LHCN-M2 (cell line): ENCODE data around the gene CTIF. TPM values are rescaled to one million over a fixed set of nuclear protein-coding genes. Genes with fewer than 3 reads are reported as not detected.
A peak's percentile ranks its signal among the peaks of the same experiment; 100 is the strongest.
"Not testable (repeated sequence)": the region's sequence is repeated elsewhere in the genome, so short reads cannot be mapped to it uniquely, and the experiment has no call there.

Experiments used
- DNase-seq: peaks from one replicate; pipeline ENCODE4 v3.0.0-alpha.2; 2012; ENCODE audit warnings: low read depth
- total RNA-seq: library from RNA; depleted of rRNA; stranded (reverse); fragments of >200 nt; gene quantifications from 2 replicates; pipeline ENCODE4 v1.2.3, GENCODE V29; 2014

Gene CTIF
- total RNA-seq, 1 experiment from 2014 or later = 18.1 TPM

DNA sequence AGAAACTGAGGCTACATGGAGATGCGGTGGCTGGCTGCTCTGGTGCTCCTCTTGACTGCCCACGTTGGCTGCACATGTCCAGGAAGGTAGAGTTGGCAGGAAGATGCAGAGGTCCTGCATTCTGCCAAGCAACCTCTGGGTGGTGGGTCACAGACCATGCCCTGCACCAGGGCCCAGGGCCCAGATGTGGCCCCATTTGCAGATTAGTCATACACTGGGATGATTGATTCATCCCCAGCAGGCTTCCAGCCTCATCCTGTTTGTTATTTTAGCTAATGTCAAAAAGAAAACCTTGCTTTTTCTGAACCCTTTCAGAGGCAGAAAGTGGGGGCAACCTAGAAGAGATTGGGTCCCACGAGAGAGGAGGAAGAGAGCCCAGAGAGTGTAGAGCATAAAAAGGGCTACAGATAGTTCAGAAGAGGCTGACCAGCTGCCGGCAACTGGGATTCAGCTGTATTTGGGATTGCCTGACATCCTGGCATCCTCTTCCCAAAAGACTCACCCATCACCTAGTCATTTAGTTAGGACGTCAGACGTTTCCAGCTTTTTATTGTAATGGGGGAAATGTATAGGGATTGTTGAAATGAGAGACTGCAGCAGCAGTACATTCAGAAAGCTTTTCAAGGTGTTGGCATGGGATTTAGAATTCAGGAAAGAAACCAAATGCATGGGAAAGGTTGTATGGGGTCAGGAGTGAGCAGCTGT lies 101.9 kb downstream of the CTIF start:
- DNase-seq = peak; percentile 54

- no peak for DNase-seq
Observed at GRCh38 chr18:48641981-48642380, 103.2 kb downstream of the CTIF start.

DNA sequence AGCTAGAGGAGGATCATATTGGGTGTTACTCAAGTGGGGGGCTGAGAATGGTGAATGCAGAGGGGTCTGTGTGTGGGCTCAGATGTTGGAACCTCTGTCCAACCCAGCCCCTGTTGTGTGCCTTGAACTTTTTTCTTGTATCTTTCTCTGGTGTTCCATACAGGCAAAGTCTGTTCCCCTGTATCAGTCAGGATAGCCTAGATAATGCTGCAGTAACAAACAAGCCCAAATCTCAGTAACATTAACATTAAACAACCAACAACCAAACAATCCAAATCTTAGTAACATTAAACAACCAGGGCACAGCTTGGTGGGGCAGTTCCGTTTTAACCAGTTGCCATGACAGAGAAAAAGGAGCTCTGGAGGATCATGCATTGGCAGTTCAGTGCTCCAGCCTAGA lies 103.7 kb downstream of the CTIF start:
- no peak for DNase-seq

DNA sequence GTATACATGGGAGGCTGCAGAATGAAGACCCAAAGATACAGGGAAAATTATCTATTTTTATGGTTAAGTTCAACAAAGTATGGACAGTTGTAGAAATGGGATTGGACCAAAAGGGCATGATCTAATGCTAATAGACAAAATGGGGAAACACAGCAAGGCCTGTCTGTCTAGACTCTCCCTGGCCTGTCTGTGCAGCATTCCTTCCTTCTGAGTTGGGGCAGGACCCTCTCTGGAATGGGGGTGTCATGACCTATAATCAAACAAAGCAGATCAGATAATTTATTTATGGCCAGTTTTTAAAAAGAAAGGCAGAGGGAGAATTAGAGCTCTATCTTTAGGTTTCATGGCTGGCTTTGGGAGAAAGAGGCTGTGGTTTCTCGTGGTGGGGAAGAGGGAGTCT lies 104.4 kb downstream of the CTIF start:
- no peak for DNase-seq

GRCh38 chr18:48644029-48644428 lies 105.2 kb downstream of the CTIF start:
- DNase-seq = no peak

DNA sequence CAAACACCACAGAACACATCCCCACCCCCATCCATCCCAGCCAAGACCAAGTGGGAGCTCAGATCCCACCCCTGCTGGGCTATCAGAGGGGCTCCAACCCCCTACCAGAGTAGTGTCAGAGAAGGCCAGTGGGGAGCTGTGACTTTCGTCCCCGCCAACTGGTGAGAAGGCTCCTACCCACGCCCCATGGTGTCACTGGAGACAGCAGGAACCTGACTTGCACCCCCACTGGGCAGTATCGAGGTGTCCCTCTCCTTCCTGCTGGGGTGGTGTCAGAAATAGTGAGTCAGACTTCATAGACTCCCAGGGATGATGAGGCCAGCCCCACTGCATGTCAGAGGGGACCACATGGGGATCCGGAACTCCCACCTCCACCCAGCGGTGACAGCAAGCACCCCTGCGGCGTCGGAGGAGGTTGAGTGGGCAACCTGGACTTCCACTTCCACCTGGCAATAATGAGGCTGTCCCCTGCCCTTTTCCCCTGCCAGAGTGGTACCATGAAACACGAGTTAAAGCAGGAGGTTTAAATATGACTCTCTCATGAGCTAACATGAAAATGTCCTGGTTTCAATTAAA lies 106.7 kb downstream of the CTIF start:
- DNase-seq = no peak

DNA sequence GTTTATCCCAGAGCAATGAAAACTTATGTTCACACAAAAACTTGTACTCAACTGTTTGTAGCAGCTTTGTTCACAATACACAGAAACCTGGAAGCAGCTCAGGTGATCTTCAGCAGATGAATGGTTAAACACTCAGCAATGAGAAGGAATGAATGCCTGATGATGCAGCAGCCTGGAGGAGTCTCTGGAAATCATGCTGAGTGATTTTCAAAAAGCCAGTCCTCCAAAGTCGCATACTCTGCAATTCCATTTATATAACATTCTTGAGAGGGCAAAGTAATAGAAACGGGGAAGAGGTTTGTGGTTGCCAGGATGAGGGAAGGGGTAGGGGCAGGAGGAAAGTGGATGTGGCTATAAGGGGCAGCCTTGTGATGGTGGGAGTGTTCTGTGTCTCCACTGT lies 108.1 kb downstream of the CTIF start:
- no peak for DNase-seq

DNA sequence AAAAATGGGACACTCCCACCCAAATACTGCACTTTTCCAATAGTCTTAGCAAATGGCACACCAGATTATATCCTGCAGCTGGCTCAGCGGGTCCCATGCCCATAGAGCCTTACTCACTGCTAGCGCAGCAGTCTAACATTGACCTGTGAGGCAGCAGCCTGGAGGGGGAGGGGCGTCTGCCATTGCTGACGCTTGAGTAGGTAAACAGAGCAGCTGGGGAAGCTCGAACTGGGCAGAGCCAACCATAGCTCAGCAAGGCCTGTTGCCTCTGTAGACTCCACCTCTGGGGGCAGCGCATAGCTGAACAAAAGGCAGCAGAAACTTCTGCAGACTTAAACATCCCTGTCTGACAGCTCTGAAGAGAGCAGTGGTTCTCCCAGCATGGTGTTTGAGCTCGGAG lies 110.4 kb downstream of the CTIF start:
- no peak for DNase-seq

DNA sequence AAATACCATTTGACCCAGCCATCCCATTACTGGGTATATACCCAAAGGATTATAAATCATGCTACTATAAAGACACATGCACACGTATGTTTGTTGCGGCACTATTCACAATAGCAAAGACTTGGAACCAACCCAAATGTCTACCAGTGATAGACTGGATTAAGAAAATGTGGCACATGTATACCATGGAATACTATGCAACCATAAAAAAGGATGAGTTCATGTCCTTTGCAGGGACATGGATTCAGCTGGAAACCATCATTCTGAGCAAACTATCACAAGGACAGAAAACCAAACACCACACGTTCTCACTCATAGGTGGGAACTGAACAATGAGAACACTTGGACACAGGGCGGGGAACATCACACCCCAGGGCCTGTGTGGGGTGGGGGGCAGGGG lies 115.8 kb downstream of the CTIF start:
- DNase-seq = not testable (repeated sequence)

DNA sequence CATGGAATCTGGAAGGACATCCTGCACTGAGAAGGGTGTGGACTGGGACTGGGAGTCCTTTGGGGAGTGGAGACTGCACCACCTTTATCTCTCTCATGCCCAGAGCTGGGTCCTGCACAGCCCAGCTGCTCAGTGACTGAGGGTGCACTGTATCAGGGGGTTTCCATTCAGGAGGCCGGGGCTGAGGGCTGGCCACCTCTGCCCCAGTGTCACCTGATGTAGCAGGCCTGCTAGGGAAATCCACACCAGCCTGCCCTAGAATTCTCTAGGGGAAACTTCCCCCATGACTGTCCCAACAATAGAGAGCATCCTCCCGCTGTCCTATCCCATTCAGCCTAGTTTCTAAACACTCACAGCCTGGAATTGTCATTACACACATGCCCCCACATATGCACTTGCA lies 116.7 kb downstream of the CTIF start:
- DNase-seq = no peak

DNA sequence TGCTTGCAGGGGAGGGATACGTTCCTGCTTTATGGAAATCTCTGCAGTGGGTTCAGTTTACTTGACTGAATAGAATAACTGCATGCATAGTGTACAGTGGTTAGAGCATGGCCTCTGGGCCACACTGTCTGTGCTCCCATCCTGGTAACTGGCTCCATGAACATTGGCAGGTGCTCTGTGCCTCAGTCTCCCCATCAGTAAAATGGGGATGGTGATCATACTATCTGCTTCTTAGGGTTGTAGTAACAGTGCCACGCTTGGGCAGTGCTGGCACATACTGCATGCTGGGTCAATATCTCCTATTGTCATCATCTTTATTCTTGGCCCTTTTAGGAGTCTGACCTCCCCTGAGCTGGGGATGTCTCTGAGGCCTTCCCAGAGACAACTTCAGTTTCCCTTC lies 117.3 kb downstream of the CTIF start:
- DNase-seq = no peak

GRCh38 chr18:48656582-48656981 lies 117.8 kb downstream of the CTIF start:
- peak; percentile 43 for DNase-seq

GRCh38 chr18:48657447-48658120 lies 118.8 kb downstream of the CTIF start:
- peak; percentile 24 for DNase-seq

GRCh38 chr18:48658721-48659120 lies 119.9 kb downstream of the CTIF start:
- DNase-seq = no peak

- no peak for DNase-seq
Observed at GRCh38 chr18:48659188-48660009, 120.6 kb downstream of the CTIF start.

GRCh38 chr18:48660346-48661228 lies 121.8 kb downstream of the CTIF start:
- no peak for DNase-seq

GRCh38 chr18:48661421-48661820 lies 122.6 kb downstream of the CTIF start:
- no peak for DNase-seq

GRCh38 chr18:48662011-48662661 lies 123.3 kb downstream of the CTIF start:
- DNase-seq = peak; percentile 49

GRCh38 chr18:48663096-48663930 lies 124.5 kb downstream of the CTIF start:
- no peak for DNase-seq
